ENCODE data around the gene KCNAB1. TPM values are rescaled to one million over a fixed set of nuclear protein-coding genes. Genes with fewer than 3 reads are reported as not detected.

The KCNAB1 gene
- total RNA-seq = 1 to 10 TPM in 1 of 2 donors, under 1 TPM in 1; 0.33 to 1.0 TPM

GRCh38 chr3:156120528-156121251 is at the start of gene KCNAB1:
KCNAB1 (plus strand) TSS chr3:156120578.

GRCh38 chr3:156554842-156555687 is 434.7 kb downstream of the KCNAB1 start, which contains the start of gene SSR3:
SSR3 (minus strand) TSS chr3:156555117; CDS start chr3:156555089, 28 bp downstream.

Other genes with a start within 250 kb of the KCNAB1 start
- gene GMPS, start 249.9 kb upstream of the KCNAB1 start, total RNA-seq = 10 to 100 TPM; 39.6 to 66.6 TPM